Suprapubic skin (tissue), 3 donors: ENCODE results near the gene MAN2B1.

Source experiments
- CTCF ChIP-seq, 2 donors: fragments of 200-600 bp in 1 of 2; fragments of 450-650 bp in 1 of 2; sonication (generic) in 1 of 2; IDR thresholded peaks; one replicate each; pipeline ENCODE4 v1.5.1; 2016 to 2019; ENCODE audit warnings: antibody characterized with exemption in 2 of 2, mild to moderate bottlenecking in 1 of 2, moderate library complexity in 1 of 2
- EP300 ChIP-seq: sonication (generic); formaldehyde crosslinking; IDR thresholded peaks from one replicate; pipeline ENCODE4 v1.6.1; 2017; ENCODE audit warnings: antibody characterized with exemption

GRCh38 chr19:12694641-12695040, 28.1 kb upstream of the MAN2B1 start:
- TF ChIP-seq CTCF (IDR thresholded peaks at IDR 0.05) = no peak
- TF ChIP-seq EP300 = no peak
